ENCODE results near the gene NOP10. TPM values are rescaled to one million over a fixed set of nuclear protein-coding genes. Genes with fewer than 3 reads are reported as not detected.

Gene NOP10
- total RNA-seq, 3 donors from 2014 or later (not counting 1 experiment from before 2014, with no cell fraction given): 56.6 to 69.9 (median 56.7) TPM

- H3K27me3 ChIP-seq (ENCODE audit: control insufficient read depth, insufficient read depth, low read length): no peaks in the 10 kb centered on the region
- no peaks in the 10 kb centered on the region for H3K36me3 Mint-ChIP-seq
- peaks cover 52 to 57% of the 10 kb centered on the region in 2 donors for H3K4me1 Mint-ChIP-seq
- H3K27ac Mint-ChIP-seq: peak overlapping the region; percentile 92 to 95
- H3K9me3 Mint-ChIP-seq: no peaks in the 10 kb centered on the region
- TF ChIP-seq, protein P1, sequence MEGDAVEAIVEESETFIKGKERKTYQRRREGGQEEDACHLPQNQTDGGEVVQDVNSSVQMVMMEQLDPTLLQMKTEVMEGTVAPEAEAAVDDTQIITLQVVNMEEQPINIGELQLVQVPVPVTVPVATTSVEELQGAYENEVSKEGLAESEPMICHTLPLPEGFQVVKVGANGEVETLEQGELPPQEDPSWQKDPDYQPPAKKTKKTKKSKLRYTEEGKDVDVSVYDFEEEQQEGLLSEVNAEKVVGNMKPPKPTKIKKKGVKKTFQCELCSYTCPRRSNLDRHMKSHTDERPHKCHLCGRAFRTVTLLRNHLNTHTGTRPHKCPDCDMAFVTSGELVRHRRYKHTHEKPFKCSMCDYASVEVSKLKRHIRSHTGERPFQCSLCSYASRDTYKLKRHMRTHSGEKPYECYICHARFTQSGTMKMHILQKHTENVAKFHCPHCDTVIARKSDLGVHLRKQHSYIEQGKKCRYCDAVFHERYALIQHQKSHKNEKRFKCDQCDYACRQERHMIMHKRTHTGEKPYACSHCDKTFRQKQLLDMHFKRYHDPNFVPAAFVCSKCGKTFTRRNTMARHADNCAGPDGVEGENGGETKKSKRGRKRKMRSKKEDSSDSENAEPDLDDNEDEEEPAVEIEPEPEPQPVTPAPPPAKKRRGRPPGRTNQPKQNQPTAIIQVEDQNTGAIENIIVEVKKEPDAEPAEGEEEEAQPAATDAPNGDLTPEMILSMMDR (IDR thresholded peaks at IDR 0.05): no peak
- intact Hi-C loops (cut with micrococcal nuclease): loop anchor here (2.0 to 5.0 kb wide), 2 partner anchors 31 to 233 kb away; partner anchors contain the start of genes EMC7, LPCAT4 and PGBD4
- H3K9me3 ChIP-seq (ENCODE audit: control insufficient read depth, insufficient read depth, low read length): no peaks in the 10 kb centered on the region
- 34% methylated on average over 2 of the region's 3 CpGs for WGBS (ENCODE audit: insufficient coverage)
- peaks cover 47% of the 10 kb centered on the region for H3K4me1 ChIP-seq (ENCODE audit: control insufficient read depth, insufficient read depth, low read length)
- H3K4me3 ChIP-seq (ENCODE audit: low read length): peak overlapping the region; percentile 79
- H3K4me3 Mint-ChIP-seq: peak overlapping the region; percentile 97
- H3K27me3 Mint-ChIP-seq (ENCODE audit: low read depth in 2 of 2): no peaks in the 10 kb centered on the region
- DNase-seq (peak in 1 of 2 donors; percentile 60), ATAC-seq (no peak)
- H3K36me3 ChIP-seq (ENCODE audit: control insufficient read depth, insufficient read depth, low read length): peaks cover 12% of the 10 kb centered on the region
- peak overlapping the region; percentile 76 for H3K27ac ChIP-seq (ENCODE audit: low read length)
These were observed 7.5 kb downstream of the NOP10 start for GRCh38 chr15:34335176-34336032.

- TF ChIP-seq, protein P1 (IDR thresholded peaks at IDR 0.05): no peak
- Histone ChIP-seq H3K27ac (ENCODE audit: low read length) (peak overlapping the region; percentile 74), H3K9me3 (ENCODE audit: control insufficient read depth, insufficient read depth, low read length) (no peaks in the 10 kb centered on the region), H3K4me1 (ENCODE audit: control insufficient read depth, insufficient read depth, low read length) (peaks cover 47% of the 10 kb centered on the region), H3K36me3 (ENCODE audit: control insufficient read depth, insufficient read depth, low read length) (peaks cover 9% of the 10 kb centered on the region), H3K27me3 (ENCODE audit: control insufficient read depth, insufficient read depth, low read length) (no peaks in the 10 kb centered on the region), H3K4me3 (ENCODE audit: low read length) (peak overlapping the region; percentile 79)
- H3K27ac Mint-ChIP-seq: peak overlapping the region; percentile 92 to 95
- DNase-seq (no peak), ATAC-seq (no peak)
- peak overlapping the region; percentile 97 for H3K4me3 Mint-ChIP-seq
- 40% methylated on average over 2 of the region's 4 CpGs for WGBS (ENCODE audit: insufficient coverage)
- H3K27me3 Mint-ChIP-seq (ENCODE audit: low read depth in 2 of 2): no peaks in the 10 kb centered on the region
- no peaks in the 10 kb centered on the region for H3K36me3 Mint-ChIP-seq
- intact Hi-C loops (cut with micrococcal nuclease): loop anchor here (2.0 to 5.0 kb wide), 2 partner anchors 32 to 232 kb away; partner anchors contain the start of genes EMC7, LPCAT4 and PGBD4
- H3K9me3 Mint-ChIP-seq: no peaks in the 10 kb centered on the region
- peaks cover 58 to 63% of the 10 kb centered on the region in 2 donors for H3K4me1 Mint-ChIP-seq
These were observed 8.3 kb downstream of the NOP10 start for GRCh38 chr15:34334672-34335071.

GRCh38 chr15:34332553-34333120 is 10.3 kb downstream of the NOP10 start:
- H3K9me3 Mint-ChIP-seq: no peaks in the 10 kb centered on the region
- peak overlapping the region; percentile 32 for H3K4me3 Mint-ChIP-seq
- TF ChIP-seq, protein P1 (IDR thresholded peaks at IDR 0.05): no peak
- no peaks in the 10 kb centered on the region for H3K36me3 Mint-ChIP-seq
- H3K4me1 ChIP-seq (ENCODE audit: control insufficient read depth, insufficient read depth, low read length): peaks cover 45% of the 10 kb centered on the region
- H3K27me3 ChIP-seq (ENCODE audit: control insufficient read depth, insufficient read depth, low read length): no peaks in the 10 kb centered on the region
- peak overlapping the region; percentile 46 for H3K27ac ChIP-seq (ENCODE audit: low read length)
- intact Hi-C loops (cut with micrococcal nuclease): no loop called here
- no peak for ATAC-seq
- no peaks in the 10 kb centered on the region for H3K9me3 ChIP-seq (ENCODE audit: control insufficient read depth, insufficient read depth, low read length)
- H3K27me3 Mint-ChIP-seq (ENCODE audit: low read depth in 2 of 2): no peaks in the 10 kb centered on the region
- H3K4me1 Mint-ChIP-seq: peaks cover 63 to 76% of the 10 kb centered on the region in 2 donors
- WGBS (ENCODE audit: insufficient coverage): 95% methylated on average over 6 of the region's 6 CpGs
- no peaks in the 10 kb centered on the region for H3K36me3 ChIP-seq (ENCODE audit: control insufficient read depth, insufficient read depth, low read length)
- peak overlapping the region; percentile 54 to 81 for H3K27ac Mint-ChIP-seq
- no peak for DNase-seq
- no peak overlapping the region for H3K4me3 ChIP-seq (ENCODE audit: low read length)

Data from natural killer cell (primary cell).